ENCODE results near the gene SUGP2. TPM values are rescaled to one million over a fixed set of nuclear protein-coding genes. Genes with fewer than 3 reads are reported as not detected.

SUGP2 gene
- total RNA-seq, 2 experiments from 2014 or later: 104 to 112 TPM

- no peak overlapping the region for H3K4me3 Mint-ChIP-seq
- ChIA-PET CTCF (interaction anchor here (0.7 to 1.3 kb wide), 6 partner anchors 10 to 93 kb away, joined by 3 to 5 read pairs (median 4); no protein-coding TSS in a partner anchor), POLR2A (no interaction called here)
- H3K9me3 Mint-ChIP-seq: no peaks in the 10 kb centered on the region
- ATAC-seq (no peak), DNase-seq (no peak)
- intact Hi-C loops (cut with micrococcal nuclease): no loop called here
- H3K27me3 Mint-ChIP-seq: no peaks in the 10 kb centered on the region
- H3K36me3 Mint-ChIP-seq (ENCODE audit: low read depth): peaks cover 25% of the 10 kb centered on the region
- TF ChIP-seq CTCF (IDR thresholded peaks at IDR 0.05): no peak
- H3K4me1 Mint-ChIP-seq (ENCODE audit: low read depth): no peaks in the 10 kb centered on the region
- H3K27ac Mint-ChIP-seq: no peak overlapping the region
Measured at GRCh38 chr19:19052921-19053320, 19.6 kb upstream of the SUGP2 start.

- Mint-ChIP-seq H3K4me1 (ENCODE audit: low read depth) (no peaks in the 10 kb centered on the region), H3K36me3 (ENCODE audit: low read depth) (peaks cover 32% of the 10 kb centered on the region), H3K27ac (no peak overlapping the region), H3K4me3 (no peak overlapping the region), H3K27me3 (no peaks in the 10 kb centered on the region), H3K9me3 (no peaks in the 10 kb centered on the region)
- no peak for ATAC-seq
- DNase-seq: no peak
- ChIA-PET CTCF (interaction anchor here (1.2 to 1.3 kb wide), 2 partner anchors 65 to 94 kb away, joined by 3 to 5 read pairs; no protein-coding TSS in a partner anchor), POLR2A (interaction anchor here (1.0 kb wide), 1 partner anchor 13 kb away, joined by 4 read pairs; no protein-coding TSS in a partner anchor)
- no peak for TF ChIP-seq CTCF (IDR thresholded peaks at IDR 0.05)
- intact Hi-C loops (cut with micrococcal nuclease): no loop called here
Measured at GRCh38 chr19:19051478-19052213, 18.3 kb upstream of the SUGP2 start.

- POLR2A ChIA-PET: interaction anchor here (0.6 kb wide), 1 partner anchor 160 kb away, joined by 3 read pairs; no protein-coding TSS in a partner anchor
- Mint-ChIP-seq H3K27ac (no peak overlapping the region), H3K9me3 (no peaks in the 10 kb centered on the region), H3K4me1 (ENCODE audit: low read depth) (no peaks in the 10 kb centered on the region), H3K4me3 (no peak overlapping the region), H3K27me3 (no peaks in the 10 kb centered on the region), H3K36me3 (ENCODE audit: low read depth) (peaks cover 34% of the 10 kb centered on the region)
- TF ChIP-seq CTCF (IDR thresholded peaks at IDR 0.05): no peak
- intact Hi-C loops (cut with micrococcal nuclease): no loop called here
- ATAC-seq (no peak), DNase-seq (no peak)
- CTCF ChIA-PET: interaction anchor here (0.8 to 1.0 kb wide), 2 partner anchors 9 to 95 kb away, joined by 3 read pairs; no protein-coding TSS in a partner anchor
Measured at GRCh38 chr19:19050731-19051130, 17.4 kb upstream of the SUGP2 start.

- ChIA-PET CTCF (interaction anchor here (1.0 kb wide), 1 partner anchor 10 kb away, joined by 3 read pairs; no protein-coding TSS in a partner anchor), POLR2A (interaction anchor here (0.6 kb wide), 1 partner anchor 161 kb away, joined by 3 read pairs; no protein-coding TSS in a partner anchor)
- Mint-ChIP-seq H3K9me3 (no peaks in the 10 kb centered on the region), H3K4me1 (ENCODE audit: low read depth) (no peaks in the 10 kb centered on the region), H3K27me3 (no peaks in the 10 kb centered on the region), H3K27ac (no peak overlapping the region), H3K36me3 (ENCODE audit: low read depth) (peaks cover 36% of the 10 kb centered on the region), H3K4me3 (no peak overlapping the region)
- TF ChIP-seq CTCF (IDR thresholded peaks at IDR 0.05): no peak
- intact Hi-C loops (cut with micrococcal nuclease): no loop called here
- ATAC-seq (no peak), DNase-seq (no peak)
Measured at GRCh38 chr19:19050104-19050503, 16.8 kb upstream of the SUGP2 start.

GRCh38 chr19:19049406-19049805, 16.1 kb upstream of the SUGP2 start:
- TF ChIP-seq CTCF (IDR thresholded peaks at IDR 0.05): no peak
- H3K4me3 Mint-ChIP-seq: no peak overlapping the region
- ATAC-seq (no peak), DNase-seq (no peak)
- H3K36me3 Mint-ChIP-seq (ENCODE audit: low read depth): peaks cover 41% of the 10 kb centered on the region
- POLR2A ChIA-PET: no interaction called here
- intact Hi-C loops (cut with micrococcal nuclease): no loop called here
- no peaks in the 10 kb centered on the region for H3K27me3 Mint-ChIP-seq
- no peak overlapping the region for H3K27ac Mint-ChIP-seq
- no peaks in the 10 kb centered on the region for H3K9me3 Mint-ChIP-seq
- no peaks in the 10 kb centered on the region for H3K4me1 Mint-ChIP-seq (ENCODE audit: low read depth)
- CTCF ChIA-PET: interaction anchor here (1.4 kb wide), 1 partner anchor 9 kb away, joined by 3 read pairs; no protein-coding TSS in a partner anchor
